Measurements from ENCODE around the gene CES3.
"Not testable (repeated sequence)": the region's sequence is repeated elsewhere in the genome, so short reads cannot be mapped to it uniquely, and the experiment has no call there.

Gene CES3

GRCh38 chr16:66954097-66954659 lies 6.9 kb upstream of the CES3 start:
- in situ Hi-C loops (cut with HindIII; ENCODE audit: low sequenced_read_pairs): no loop called here
- DNase-seq (ENCODE audit: low read depth, low spot score): peak; percentile 75
- TF ChIP-seq CTCF (IDR thresholded peaks at IDR 0.05; ENCODE audit: low read depth, low read length): peak; percentile 85
- no peak overlapping the region for H3K4me3 ChIP-seq (ENCODE audit: low read depth, low read length)

- DNase-seq (ENCODE audit: low read depth, low spot score); H3K4me3 ChIP-seq (ENCODE audit: low read depth, low read length); in situ Hi-C loops (cut with HindIII; ENCODE audit: low sequenced_read_pairs): not testable (repeated sequence)
These were observed 5.5 kb upstream of the CES3 start for GRCh38 chr16:66955363-66956153.

- in situ Hi-C loops (cut with HindIII; ENCODE audit: low sequenced_read_pairs); H3K4me3 ChIP-seq (ENCODE audit: low read depth, low read length); DNase-seq (ENCODE audit: low read depth, low spot score): not testable (repeated sequence)
These were observed 5.0 kb upstream of the CES3 start for GRCh38 chr16:66956154-66956457.

- no peak for TF ChIP-seq CTCF (IDR thresholded peaks at IDR 0.05; ENCODE audit: low read depth, low read length)
- in situ Hi-C loops (cut with HindIII; ENCODE audit: low sequenced_read_pairs): no loop called here
- no peak for DNase-seq (ENCODE audit: low read depth, low spot score)
- no peak overlapping the region for H3K4me3 ChIP-seq (ENCODE audit: low read depth, low read length)
These were observed 2.0 kb upstream of the CES3 start for GRCh38 chr16:66958857-66959703.

GRCh38 chr16:66959704-66960161 lies 1.3 kb upstream of the CES3 start:
- H3K4me3 ChIP-seq (ENCODE audit: low read depth, low read length): no peak overlapping the region
- in situ Hi-C loops (cut with HindIII; ENCODE audit: low sequenced_read_pairs): no loop called here
- no peak for DNase-seq (ENCODE audit: low read depth, low spot score)
- no peak for TF ChIP-seq CTCF (IDR thresholded peaks at IDR 0.05; ENCODE audit: low read depth, low read length)

GRCh38 chr16:66960270-66960669 lies 796 bp upstream of the CES3 start:
- no peak for DNase-seq (ENCODE audit: low read depth, low spot score)
- no peak overlapping the region for H3K4me3 ChIP-seq (ENCODE audit: low read depth, low read length)
- in situ Hi-C loops (cut with HindIII; ENCODE audit: low sequenced_read_pairs): no loop called here
- TF ChIP-seq CTCF (IDR thresholded peaks at IDR 0.05; ENCODE audit: low read depth, low read length): no peak

GRCh38 chr16:66961914-66962313 lies 848 bp downstream of the CES3 start:
- DNase-seq (ENCODE audit: low read depth, low spot score): no peak

More at GRCh38 chr16:66961914-66962313, 848 bp downstream of the CES3 start:
- no peak for TF ChIP-seq CTCF (IDR thresholded peaks at IDR 0.05; ENCODE audit: low read depth, low read length)
- in situ Hi-C loops (cut with HindIII; ENCODE audit: low sequenced_read_pairs): no loop called here
- H3K4me3 ChIP-seq (ENCODE audit: low read depth, low read length): no peak overlapping the region

Data from astrocyte of the spinal cord (primary cell).